Erythroblast (primary cell): ENCODE data around the gene PTGFRN.

Source experiments
- GATA1 ChIP-seq: IDR thresholded peaks from 2 replicates; pipeline ENCODE4 v1.6.1; 2011; ENCODE audit warnings: low read depth, mild to moderate bottlenecking, control low read depth, low read length, moderate library complexity
- POLR2A ChIP-seq: IDR thresholded peaks from 2 replicates; pipeline ENCODE4 v1.6.1; 2011; ENCODE audit warnings: mild to moderate bottlenecking, low read length

- no peak for TF ChIP-seq POLR2A
- no peak for TF ChIP-seq GATA1
Measured at GRCh38 chr1:116966791-116967190, 57.1 kb downstream of the PTGFRN start.
